GM18517 (cell line): Measurements from ENCODE around the gene GYS1.
A peak's percentile ranks its signal among the peaks of the same experiment; 100 is the strongest.

Experiments
- ATAC-seq: cut with Tn5 transposase; IDR thresholded peaks from one replicate; pipeline ENCODE4 v1.9.1; 2021; ENCODE audit warnings: mild to moderate bottlenecking, moderate library complexity; ENCODE audit not compliant: unreplicated experiment

The GYS1 gene

GRCh38 chr19:48965040-48965805 lies 27.9 kb downstream of the GYS1 start, which contains the start of gene FTL:
Gene FTL (plus strand): TSS chr19:48965309. CDS start chr19:48965508, 199 bp downstream.
- peak; percentile 48 for ATAC-seq

- no peak for ATAC-seq
These were observed 28.7 kb downstream of the GYS1 start for GRCh38 chr19:48964205-48965039.

DNA sequence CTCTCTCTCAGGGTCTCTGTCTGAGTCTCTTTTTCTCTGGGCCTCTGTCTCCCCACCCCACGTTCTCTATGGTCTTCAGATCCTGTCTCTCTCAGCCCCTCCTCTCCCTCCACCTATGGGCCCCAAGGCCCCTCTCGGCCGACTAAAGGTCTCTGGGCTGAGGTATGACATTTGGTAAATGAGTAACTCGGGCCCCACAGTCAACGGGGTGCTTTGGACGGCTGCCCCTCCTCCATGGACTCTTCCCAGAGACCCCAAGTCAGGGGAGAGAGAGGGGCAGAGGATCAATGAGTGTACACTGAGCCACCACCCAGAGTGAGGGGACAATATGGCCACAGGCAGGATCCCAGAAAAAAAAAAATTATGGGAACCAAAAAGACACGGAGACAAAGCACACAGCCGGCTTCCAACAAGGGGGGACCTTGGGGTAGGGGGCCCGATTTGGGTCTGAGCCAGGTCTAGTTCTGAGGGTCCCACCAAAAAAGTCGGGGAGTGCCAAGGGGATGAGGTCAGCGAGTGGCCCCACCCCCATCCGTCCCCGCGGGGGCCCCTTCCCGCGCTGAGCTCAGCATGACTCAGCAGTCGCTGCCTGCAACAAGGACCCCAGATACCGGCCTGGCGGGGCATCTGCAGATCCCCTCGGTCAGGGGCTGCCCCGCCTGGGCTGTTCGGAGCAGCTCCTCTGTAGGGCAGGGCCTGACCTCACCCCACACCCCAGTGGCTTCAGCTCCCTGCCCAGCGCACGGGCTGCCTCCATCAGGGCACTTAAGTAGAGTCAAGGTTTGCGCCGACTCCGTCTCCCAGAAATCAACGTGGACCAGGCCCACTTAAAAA lies 29.5 kb downstream of the GYS1 start:
- no peak for ATAC-seq

DNA sequence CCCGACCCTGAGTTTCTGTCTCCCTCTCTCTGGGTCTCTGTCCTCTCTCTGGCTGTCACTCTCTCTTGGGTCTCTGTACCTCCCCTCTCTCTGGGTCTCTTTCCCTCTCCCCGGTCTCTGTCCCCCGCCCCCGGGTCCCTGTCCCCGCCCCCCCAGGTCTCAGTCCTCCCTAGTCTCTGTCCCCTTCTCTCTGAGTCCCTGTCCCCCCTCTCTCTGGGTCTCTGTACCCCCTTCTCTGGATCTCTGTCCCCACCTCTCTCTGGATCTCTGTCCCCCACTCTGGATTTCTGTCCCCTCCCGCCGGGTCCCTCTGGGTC lies 30.3 kb downstream of the GYS1 start:
- no peak for ATAC-seq

DNA sequence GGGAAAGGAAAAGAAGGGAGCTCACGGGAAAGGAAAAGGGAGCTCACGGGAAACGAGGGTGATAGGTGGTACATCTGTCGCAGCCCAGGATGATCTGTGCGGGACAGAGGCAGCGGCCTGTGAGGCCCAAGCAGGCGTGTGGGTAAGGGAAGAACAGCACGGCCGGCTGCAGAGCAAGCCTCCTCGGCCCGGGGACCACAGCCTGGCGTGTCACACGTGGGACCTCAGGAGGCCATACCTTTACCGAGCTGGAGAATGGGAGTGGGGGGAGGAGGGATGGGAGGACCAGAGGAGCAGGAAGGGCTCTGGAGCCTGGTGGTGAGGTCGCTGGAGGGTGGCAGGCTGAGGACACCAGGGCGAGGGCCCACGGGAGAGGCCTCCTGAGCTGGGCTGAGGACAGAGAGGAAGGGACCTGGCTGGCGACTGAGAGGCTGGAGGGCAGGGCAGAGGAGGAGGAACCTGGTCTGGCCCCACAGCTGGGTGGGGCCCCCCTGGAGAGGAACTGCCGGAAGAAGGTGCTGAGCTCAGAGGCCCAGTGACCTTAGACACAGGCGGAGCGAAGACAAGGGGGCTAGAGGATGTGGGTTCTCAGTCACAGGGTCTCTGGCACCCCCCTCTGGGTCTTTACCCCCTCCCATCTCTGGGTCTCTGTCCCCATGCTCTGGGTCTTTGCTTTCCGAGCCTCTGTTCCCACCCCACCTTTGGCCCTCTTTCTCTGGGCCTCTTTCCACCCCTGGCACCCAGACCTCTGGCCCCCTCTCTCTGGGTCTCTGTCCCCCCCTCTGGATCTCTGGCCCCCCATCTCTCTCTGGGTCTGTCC lies 30.9 kb downstream of the GYS1 start:
- no peak for ATAC-seq

DNA sequence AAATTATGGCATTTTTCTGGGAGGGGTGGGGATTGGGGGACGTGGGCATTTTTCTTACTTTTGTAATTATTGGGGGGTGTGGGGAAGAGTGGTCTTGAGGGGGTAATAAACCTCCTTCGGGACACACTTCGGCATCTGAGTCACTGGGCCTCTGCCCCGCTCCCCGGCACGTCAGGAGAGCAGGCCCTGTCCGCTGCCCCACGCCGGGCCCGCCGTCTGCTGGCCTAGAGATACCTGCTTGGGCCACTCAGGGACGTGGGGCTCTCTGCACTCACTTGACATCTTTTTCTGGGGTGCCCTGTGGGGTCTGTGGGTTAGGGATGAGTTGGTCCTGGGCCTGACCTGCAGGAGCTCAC lies 31.5 kb downstream of the GYS1 start:
- ATAC-seq, result no peak

DNA sequence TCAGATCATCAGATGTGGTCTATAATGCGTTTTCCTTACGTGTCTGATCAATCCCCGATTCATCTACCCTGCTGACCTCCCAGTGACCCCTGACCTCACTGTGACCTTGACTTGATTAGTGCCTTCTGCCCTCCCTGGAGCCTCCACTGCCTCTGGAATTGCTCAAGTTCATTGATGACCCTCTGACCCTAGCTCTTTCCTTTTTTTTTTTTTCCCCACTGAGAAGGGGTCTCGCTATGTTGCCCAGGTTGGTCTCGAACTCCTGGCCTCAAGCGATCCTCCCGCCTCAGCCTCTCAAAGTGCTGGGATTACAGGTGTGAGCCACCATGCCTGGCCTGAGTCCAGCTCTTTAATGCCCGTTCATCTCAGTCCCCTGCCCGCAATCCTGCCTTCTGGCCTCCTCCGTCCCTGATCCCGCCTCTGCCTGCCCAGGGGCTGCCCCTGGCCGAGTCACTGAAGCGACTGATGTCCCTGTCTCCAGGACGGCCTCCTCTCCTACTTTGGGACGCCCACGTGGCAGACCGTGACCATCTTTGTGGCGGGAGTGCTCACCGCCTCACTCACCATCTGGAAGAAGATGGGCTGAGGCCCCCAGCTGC lies 32.0 kb downstream of the GYS1 start:
- no peak for ATAC-seq

DNA sequence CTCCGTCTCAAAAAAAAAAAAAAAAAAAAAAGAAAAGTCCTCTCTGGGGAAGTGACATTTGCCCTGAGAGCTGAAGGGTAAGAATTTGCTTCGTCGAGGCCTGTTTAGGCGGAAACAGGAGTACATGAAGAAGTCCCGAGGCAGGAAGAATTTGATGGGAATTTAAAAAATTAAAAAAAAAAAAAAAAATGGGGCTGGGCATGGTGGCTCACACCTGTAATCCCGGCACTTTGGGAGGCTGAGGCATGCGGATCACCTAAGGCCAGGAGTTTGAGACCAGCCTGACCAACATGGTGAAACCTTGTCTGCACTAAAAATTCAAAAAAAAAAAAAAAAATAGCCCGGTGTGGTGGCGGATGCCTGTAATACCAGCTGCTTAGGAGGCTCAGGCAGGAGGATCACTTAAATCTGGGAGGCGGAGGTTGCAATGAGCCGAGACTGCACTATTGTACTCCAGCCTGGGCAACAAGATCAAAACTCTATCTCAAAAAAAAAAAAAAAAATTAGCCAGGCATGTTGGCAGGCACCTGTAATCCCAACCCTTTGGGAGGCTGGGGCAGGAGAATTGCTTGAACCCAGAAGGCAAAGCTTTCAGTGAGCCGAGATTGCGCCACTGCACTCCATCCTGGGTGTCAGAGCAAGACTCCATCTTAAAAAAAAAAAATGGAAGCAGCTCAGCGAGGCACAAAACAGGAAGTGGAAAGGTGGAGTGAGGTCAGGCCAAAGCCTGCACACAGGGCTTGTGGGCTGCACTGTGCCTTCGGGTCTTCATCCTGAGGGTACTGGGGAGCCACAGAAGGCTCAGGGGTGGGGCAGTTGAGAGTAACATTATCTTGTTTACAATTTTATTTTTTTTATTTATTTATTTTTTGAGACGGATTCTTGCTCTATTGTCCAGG lies 33.5 kb downstream of the GYS1 start:
- ATAC-seq, result no peak

DNA sequence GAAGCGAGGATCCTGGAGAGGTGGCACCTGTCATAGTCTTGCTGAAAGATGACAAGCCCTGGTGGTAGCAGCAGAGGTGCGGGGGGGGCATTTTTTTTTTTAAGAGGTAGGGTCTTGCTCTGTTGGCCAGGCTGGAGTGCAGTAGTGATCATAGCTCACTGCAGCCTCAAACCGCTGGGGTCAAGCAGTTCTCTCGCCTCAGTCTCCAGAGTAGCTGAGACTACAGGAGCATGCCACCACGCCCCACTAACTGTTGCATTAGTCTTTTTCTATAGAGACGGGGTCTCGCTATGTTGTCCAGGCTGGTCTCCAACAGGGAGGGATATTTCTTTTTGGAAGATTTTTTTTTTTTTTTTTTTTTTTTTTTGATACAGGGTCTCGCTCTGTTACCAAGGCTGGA lies 35.1 kb downstream of the GYS1 start:
- ATAC-seq, result no peak

- ATAC-seq, result no peak
These were observed 37.7 kb downstream of the GYS1 start for GRCh38 chr19:48955308-48955958.

DNA sequence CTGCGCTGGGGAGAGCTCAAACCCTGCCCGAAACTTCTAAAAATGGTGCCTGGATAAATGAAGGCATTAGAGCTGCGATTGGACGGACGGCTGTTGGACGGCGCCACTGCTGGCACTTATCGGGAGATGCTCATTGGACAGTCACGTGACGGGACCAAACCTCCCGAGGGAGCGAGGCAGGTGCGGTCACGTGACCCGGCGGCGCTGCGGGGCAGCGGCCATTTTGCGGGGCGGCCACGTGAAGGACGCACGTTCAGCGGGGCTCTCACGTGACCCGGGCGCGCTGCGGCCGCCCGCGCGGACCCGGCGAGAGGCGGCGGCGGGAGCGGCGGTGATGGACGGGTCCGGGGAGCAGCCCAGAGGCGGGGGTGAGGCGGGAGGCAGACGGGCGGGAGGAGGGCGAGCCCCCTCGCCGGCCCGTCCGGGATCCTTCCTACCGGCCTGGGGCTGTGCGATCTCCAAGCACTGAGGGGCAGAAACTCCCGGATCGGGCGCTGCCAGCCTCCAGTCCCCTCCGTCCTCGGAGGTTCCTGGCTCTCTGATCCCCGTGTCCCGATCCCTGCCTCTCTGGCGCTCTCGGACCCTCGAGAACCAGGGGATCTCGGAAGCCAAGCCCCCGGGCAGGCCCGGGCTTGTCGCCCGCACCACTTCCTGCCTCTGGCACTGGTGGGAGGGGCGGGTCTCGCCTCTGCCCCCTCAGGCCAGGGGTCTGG lies 38.4 kb downstream of the GYS1 start, which contains the start of gene BAX:
Gene BAX, plus strand, starts transcription at position 281 of the 713 bp plus-strand sequence. Its CDS starts 54 bp downstream, at position 335.
- peak; percentile 79 for ATAC-seq

GRCh38 chr19:48953990-48954594 lies 39.0 kb downstream of the GYS1 start:
- ATAC-seq, result no peak

DNA sequence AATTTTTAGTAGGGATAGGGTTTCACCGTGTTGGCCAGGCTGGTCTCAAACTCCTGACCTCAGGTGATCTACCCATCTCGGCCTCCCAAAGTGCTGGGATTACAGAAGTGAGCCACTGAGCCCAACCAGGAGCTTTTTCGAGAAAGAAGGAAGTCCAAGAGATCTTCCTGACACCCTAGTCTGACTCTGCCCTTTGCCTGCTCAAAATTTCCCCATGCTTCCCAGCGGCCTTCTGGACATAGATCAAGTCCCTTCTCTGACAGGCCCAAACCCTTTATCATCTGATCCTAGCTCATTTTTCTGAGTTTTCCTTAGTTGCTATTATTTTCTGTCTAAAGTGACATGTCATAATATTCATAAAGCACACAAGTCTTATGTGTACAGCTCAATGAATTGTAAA lies 40.0 kb downstream of the GYS1 start:
- no peak for ATAC-seq

DNA sequence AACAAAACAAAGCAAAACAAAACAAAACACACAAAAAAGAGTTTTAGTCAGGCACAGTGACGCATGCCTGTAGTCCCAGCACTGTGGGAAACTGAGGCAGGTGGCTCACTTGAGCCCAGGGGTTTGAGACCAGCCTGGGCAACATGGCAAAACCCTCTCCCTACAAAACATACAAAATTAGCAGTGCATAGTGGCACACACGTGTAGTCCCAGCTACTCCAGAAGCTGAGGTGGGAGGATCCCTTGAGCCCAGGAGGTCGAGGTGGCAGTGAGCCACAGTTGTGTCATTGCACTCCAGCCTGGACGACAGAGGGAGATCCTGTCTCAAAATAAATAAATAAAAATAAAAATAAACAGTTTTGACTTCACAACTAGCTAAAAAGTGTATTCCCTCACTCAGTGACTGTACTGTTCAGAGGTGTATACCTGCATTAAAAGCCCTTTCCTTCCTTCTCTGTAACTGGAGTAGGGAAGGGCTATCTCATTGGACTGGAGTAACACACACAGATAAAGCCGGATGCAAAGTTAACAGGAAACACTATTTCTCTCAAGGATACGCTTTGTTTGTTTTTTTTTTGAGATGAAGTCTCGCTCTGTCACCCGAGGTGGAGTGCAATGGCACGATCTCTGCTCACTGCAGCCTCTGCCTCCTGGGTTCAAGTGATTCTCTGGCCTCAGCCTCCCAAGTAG lies 42.1 kb downstream of the GYS1 start:
- no peak for ATAC-seq

DNA sequence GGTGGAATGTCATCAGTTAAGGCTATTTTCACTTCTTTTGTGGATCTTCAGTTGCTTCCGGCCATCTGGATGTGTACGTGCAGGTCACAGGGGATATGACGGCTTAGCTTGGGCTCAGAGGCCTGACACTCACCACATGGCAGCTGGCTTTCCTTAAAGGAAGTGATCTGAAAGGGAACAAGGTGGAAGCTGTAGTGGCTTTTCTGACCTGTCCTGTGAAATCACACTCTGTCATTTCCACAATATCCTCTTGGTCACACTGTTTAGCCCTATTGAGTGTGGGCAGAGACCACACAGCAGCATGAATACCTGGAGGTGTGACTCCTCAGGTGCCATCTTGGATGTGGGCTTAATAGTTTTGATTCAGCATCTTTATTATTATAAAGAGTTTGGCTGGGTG lies 43.0 kb downstream of the GYS1 start:
- ATAC-seq, result no peak

DNA sequence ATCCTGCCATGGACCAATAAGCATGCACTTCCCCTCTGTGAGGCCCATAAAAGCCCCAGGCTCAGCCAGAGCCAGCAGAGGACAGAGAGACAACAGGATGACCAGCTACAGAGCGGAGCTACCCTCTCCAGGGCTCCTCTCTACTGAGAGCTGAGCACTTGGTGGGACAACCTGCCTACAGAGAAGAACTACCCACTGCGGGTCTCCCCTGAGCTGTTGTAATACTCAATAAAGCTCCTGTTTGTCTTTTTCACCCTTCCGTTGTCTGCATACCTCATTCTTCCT lies 45.9 kb downstream of the GYS1 start:
- ATAC-seq, result no peak
